Jurkat, Clone E6-1 (cell line): ENCODE results near the gene LETM1.

ENCODE experiments used
- DNase-seq: peaks from one replicate; pipeline ENCODE4 v3.0.0-alpha.2; 2011; ENCODE audit warnings: low read depth, low spot score
- H3K4me3 ChIP-seq: 2 replicates; pipeline ENCODE4 v1.5.1; 2011; ENCODE audit warnings: mild to moderate bottlenecking, low read length, control low read depth, moderate library complexity

LETM1 gene

DNA sequence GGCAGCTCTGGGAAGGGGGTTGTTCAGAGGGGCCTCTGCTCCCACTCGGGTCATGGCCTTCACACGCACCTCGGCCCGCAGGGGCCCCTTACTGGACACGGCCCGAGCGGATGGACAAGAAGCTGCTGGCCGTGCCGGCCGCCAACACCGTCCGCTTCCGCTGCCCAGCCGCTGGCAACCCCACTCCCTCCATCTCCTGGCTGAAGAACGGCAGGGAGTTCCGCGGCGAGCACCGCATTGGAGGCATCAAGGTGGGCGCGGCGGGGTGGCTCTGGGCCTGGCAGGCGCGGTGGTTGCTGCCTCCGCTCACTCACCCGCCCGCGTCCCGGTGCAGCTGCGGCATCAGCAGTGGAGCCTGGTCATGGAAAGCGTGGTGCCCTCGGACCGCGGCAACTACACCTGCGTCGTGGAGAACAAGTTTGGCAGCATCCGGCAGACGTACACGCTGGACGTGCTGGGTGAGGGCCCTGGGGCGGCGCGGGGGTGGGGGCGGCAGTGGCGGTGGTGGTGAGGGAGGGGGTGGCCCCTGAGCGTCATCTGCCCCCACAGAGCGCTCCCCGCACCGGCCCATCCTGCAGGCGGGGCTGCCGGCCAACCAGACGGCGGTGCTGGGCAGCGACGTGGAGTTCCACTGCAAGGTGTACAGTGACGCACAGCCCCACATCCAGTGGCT lies 54.5 kb downstream of the LETM1 start:
- no peak overlapping the region for H3K4me3 ChIP-seq
- DNase-seq, result no peak

DNA sequence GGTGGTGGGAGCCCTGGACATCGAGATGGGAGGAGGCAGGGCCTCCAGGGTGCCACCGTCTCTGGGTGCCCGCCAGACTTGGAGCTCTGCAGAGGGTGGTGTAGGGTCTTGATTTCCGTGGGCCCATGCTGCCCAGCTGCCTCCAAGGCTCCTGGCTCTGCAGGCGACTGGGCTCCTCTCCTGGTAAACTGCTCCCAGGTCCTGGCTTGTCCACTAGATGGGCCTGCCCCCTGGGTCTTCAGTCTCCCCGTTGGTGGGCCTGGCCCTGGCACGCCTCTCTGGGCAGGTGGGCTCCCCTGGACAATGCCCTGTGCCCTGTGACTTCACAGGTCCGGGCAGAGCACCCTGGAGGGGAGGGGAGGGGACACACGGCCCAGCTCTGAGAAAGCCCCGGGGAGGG lies 55.2 kb downstream of the LETM1 start:
- no peak for DNase-seq
- H3K4me3 ChIP-seq, result no peak overlapping the region

- H3K4me3 ChIP-seq, result no peak overlapping the region
- DNase-seq, result no peak
Measured at GRCh38 chr4:1799387-1800375, 56.3 kb downstream of the LETM1 start.

- H3K4me3 ChIP-seq, result no peak overlapping the region
- DNase-seq, result no peak
Measured at GRCh38 chr4:1798580-1799386, 57.2 kb downstream of the LETM1 start.

GRCh38 chr4:1797861-1798579 lies 57.9 kb downstream of the LETM1 start:
- no peak overlapping the region for H3K4me3 ChIP-seq

GRCh38 chr4:1797298-1797860 lies 58.6 kb downstream of the LETM1 start:
- DNase-seq, result no peak
- no peak overlapping the region for H3K4me3 ChIP-seq

More at GRCh38 chr4:1797861-1798579, 57.9 kb downstream of the LETM1 start:
- no peak for DNase-seq

DNA sequence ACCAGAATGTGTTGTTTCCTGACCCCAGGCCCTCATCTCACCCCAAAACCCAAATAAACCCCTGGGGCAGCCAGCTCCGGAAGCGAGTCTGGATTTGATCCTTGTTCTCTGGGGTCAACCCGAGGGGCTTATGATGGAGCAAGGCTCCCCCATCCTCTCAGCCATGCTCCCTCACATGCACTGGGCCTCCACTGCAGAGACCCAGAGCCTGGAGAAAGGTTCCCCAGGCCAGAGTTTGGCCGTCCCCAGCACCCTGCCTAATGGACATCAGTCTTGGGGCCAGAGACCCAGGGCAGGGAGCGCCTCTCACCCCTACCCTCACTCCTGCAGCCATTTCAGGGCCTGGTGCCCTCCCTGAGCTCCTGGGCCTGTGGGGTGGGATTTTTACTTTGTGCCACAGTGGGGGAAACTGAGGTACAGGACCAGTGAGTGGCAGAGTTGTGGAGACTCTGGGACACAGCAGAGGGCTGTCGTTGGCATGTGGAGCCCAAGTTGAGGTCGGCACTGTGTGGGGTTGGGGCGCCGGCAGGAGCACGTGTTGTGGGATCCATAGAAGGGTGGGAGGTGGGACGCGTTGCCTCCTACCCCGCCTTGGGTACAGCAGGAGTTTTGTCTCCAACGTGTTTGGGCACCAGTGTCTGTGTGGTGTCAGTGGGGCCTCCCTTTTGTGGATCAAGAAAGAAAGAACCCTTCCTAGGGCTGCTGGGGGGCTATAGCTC lies 59.3 kb downstream of the LETM1 start:
- no peak overlapping the region for H3K4me3 ChIP-seq
- no peak for DNase-seq

DNA sequence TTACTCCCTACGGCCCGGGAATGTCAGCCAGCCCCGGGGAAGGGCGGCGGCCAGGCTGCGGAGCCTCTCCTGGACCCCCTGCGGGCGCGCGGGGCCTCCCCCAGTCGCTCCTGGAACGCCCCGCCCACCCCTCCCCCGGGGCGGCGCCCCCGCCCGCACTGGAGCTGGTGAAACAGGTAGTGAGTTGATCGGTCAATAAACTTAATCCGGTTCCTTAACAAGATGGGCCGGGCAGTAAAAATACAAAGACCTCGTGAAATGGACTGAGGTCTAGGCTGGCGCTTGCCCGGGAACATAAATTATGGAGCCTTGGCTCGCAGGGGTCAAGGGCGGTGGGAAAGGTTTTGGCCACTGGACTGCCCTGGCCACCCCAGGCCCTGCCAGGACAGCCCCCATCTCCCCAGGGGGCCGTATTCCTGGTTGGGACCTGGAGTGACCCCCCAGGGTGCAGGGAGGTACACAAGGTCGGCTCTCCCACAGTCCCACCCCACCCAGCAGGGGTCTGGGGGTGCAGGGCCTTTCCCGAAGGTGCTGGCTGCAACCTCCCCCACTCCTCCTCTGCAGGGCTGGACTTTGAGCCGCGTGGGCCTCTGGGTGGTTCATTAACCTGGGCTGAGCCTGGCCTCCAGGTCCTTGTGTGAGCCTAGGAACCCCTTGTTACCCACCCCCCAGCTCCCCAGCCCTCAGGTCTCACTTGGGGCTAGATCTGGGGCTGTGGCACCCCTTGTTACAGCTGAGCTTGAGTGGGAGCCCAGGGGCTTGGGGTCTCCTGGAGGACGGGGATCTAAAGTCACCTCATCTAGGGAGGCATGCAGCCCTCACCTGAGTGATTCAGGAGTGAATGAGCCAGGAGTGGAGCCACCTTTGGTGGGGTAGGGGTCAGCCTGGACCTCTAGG lies 60.4 kb downstream of the LETM1 start:
- no peak for DNase-seq
- no peak overlapping the region for H3K4me3 ChIP-seq

GRCh38 chr4:1794809-1795298 lies 61.1 kb downstream of the LETM1 start:
- no peak overlapping the region for H3K4me3 ChIP-seq

DNA sequence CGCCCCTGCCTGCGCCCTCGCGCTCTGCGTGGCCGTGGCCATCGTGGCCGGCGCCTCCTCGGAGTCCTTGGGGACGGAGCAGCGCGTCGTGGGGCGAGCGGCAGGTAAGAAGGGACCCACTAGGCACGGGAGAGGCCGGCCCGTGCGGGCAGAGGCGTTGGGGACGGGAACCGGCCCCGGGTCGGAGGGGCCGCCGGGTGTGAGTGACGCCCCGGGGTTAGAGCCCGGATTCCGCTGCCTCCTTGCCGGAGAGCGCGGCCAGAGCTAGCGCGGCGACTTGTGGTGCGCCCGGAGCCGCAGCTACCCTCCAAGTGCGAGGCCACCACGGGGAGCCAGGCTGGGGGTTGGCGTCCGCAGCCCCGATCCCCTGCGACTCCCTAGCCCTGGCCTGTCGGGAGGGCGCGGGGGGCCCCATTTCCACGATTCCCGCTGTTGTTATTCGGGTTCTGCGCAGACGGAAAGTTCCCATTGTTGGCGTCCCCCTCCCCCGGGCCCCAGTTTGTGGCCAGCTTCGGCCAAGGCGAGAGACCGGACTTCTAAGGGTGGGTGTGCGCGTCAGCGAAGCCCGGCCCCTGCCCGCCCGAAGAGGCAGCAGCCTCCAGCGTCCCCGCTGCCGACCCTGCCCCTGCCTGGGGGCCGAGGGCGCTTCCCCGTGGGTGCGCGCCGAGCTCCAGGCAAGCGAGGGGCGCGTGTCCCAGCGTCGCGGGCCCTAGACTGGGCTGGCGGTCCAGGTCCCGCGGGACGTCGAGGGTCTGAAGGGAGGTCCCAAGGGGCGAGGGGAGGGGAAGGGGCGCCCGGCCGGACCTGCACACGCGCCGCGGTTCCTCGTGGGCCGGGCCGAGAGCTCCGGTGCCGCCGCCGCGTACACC lies 61.8 kb downstream of the LETM1 start:
- DNase-seq, result no peak
- peak overlapping the region; percentile 29 for H3K4me3 ChIP-seq

More at GRCh38 chr4:1794809-1795298, 61.1 kb downstream of the LETM1 start:
- no peak for DNase-seq

DNA sequence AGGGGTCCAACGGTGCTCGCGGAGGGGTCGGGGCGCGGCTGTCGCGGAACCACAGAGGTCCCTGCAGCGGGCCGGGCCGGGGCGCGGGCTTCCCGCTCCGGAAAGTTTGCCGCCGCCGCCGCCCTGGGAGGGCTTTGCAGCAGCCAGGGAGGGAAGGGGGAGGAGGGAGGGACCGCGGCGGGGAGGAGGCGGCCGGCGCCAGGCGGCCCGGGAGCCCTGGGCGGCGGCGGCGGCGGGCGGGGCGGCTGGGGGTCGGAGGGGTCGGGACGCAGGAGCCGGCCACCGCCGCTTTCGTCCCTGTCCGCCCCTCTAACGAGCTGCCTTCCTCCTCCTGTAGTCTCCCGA lies 62.5 kb downstream of the LETM1 start:
- no peak for DNase-seq
- H3K4me3 ChIP-seq, result peak overlapping the region; percentile 34

GRCh38 chr4:1792832-1793495 lies 63.0 kb downstream of the LETM1 start, which contains the start of gene FGFR3:
FGFR3 (plus strand) TSS chr4:1793293; CDS start chr4:1793935, 642 bp downstream.
- peak within 1 kb of the TSS; percentile 34 for H3K4me3 ChIP-seq
- DNase-seq, result no peak

DNA sequence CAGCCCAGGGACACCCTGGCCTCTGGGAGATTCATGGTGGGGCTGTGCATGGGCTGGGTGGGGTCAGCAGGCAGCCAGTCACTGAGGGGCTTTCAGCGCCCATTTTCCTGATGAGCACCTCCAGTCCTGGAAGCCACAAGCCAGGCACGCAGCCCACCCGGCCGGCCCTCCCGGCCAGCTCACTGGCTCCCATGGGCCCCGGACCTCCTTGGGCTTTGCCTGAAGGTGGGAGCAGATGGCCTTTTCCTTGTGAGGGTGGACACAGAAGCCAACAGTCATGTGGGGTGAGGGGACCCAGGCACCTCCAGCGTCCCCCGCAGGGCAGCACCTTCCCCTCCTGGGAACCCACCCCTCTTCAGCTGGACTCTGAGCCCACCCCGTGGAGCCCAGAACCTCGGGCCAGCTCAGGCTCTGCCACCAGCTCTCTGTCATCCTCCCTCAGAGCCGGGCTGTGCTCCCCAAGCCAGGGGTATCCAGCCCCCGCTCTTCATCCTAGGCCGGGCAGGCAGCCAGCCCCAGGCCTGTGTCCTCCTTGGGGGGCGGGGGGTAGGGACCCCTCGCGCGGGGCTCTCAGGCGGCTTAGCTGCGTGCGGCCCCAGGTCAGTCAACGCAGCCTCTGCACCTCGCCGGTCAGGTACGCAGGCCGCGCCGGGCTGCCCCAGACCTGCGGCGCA lies 63.7 kb downstream of the LETM1 start:
- H3K4me3 ChIP-seq, result no peak overlapping the region
- DNase-seq, result no peak

DNA sequence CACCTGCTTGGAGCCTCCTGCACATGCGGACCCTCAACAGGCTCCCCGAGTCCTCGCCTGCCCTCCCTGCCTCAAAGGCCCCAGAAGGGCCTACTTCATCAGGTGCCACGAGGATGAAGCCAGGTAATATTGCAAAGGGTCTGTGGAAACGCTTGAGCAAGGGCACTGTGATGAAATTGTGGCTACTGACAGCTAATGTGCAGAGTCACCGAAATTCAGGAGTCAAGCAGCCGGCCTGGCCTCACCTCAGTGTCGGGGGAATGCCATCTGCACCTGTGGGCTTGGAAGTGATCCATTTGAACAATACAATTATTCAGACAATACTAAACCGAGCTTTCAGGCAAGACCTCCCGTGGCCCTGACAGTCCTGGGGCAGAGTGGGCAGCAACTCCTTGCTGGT lies 66.0 kb downstream of the LETM1 start:
- DNase-seq, result no peak

GRCh38 chr4:1789552-1789951 lies 66.4 kb downstream of the LETM1 start:
- DNase-seq, result no peak
- H3K4me3 ChIP-seq, result no peak overlapping the region

More for the DNA sequence above, 66.0 kb downstream of the LETM1 start:
- no peak overlapping the region for H3K4me3 ChIP-seq
